ENCODE data around the gene C10orf143. TPM values are rescaled to one million over a fixed set of nuclear protein-coding genes. Genes with fewer than 3 reads are reported as not detected.
A peak's percentile ranks its signal among the peaks of the same experiment; 100 is the strongest.

Gene C10orf143
- total and polyA plus RNA-seq, 2 of the 4 experiments (the other 2 are of a cell fraction), result 0.36 to 0.60 TPM

DNA sequence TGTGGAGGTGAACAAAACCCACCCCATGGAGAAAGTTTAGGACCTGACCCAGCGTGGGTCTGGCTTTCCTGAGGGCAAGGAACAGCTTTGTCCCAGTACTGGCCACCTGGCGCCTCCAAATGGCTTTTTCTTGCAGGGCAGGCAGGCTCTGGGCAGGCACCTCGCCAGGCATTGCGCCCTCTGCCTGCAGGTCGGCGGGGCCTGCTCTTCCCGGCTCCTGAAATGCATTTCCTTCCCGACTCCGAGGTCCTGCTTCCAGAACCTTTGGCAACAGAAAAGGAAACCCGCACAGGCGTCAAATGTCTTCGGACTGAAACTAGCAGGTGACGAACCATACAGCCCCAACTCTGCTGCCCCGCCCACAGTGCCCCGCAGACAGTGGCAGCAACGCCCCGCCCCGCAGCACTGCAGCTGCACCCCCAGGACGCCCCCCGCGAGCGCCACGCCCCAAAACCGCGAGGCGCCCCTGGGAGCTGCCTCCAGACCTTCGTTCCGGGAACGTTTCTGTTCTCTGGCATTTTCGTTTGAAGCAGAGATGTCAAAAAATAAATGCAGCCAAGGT is 65.5 kb downstream of the C10orf143 start:
- no peak overlapping the region for H3K23ac ChIP-seq (ENCODE audit: low read depth, low read length)
- ChIA-PET POLR2A (ENCODE audit: unreplicated experiment) (no interaction called here), CTCF (no interaction called here)
- no peak overlapping the region for H2AFZ ChIP-seq (replicated peaks; ENCODE audit: low read length, poor library complexity)
- no peak overlapping the region for H3K56ac ChIP-seq (ENCODE audit: extremely low read depth, insufficient read depth, low read length)
- no peaks in the 10 kb centered on the region for H3K9me1 ChIP-seq (ENCODE audit: insufficient read depth, low read length)
- H3K14ac ChIP-seq (replicated peaks; ENCODE audit: low read depth, low read length), result no peak overlapping the region
- H3K4me2 ChIP-seq (ENCODE audit: low read depth, low read length), result no peak overlapping the region
- no TSS peak for BruUV-seq (replicated peaks)
- H2BK120ac ChIP-seq (ENCODE audit: low read depth, low read length), result no peak overlapping the region
- H4K91ac ChIP-seq (ENCODE audit: insufficient read depth, low read depth, low read length), result no peak overlapping the region
- dilution Hi-C loops (cut with HindIII; ENCODE audit: low sequenced_read_pairs, unreplicated experiment) (no loop called here), in situ Hi-C loops (cut with MboI; ENCODE audit: low sequenced_read_pairs) (no loop called here), intact Hi-C loops (cut with micrococcal nuclease) (no loop called here)
- no peaks in the 10 kb centered on the region for H3K79me1 ChIP-seq (ENCODE audit: low read depth in 1 of 2, low read length in 2 of 2)
- no peaks in the 10 kb centered on the region for H3K27me3 ChIP-seq (ENCODE audit: control insufficient read depth, insufficient read depth, low read length)
- H3K36me3 ChIP-seq (ENCODE audit: control insufficient read depth, insufficient read depth, low read length), result no peaks in the 10 kb centered on the region
- no peak for ATAC-seq (ENCODE audit: low read depth)
- no peak overlapping the region for H2BK20ac ChIP-seq (ENCODE audit: low read depth, low read length)
- peaks cover 10% of the 10 kb centered on the region for H3K9me3 ChIP-seq (ENCODE audit: control insufficient read depth, insufficient read depth, low read length)
- no peak overlapping the region for H3K4ac ChIP-seq (ENCODE audit: low read depth, low read length)
- H4K5ac ChIP-seq (ENCODE audit: low read depth, low read length), result no peak overlapping the region
- H2AK9ac ChIP-seq (replicated peaks; ENCODE audit: low read depth, low read length, poor library complexity), result peak overlapping the region; percentile 24
- no peak overlapping the region for H3K18ac ChIP-seq (ENCODE audit: low read depth, low read length)
- WGBS, 2 experiments (ENCODE audit: extremely low coverage in 2 of 2, insufficient read length in 1 of 2), result 62% methylated on average over 24 of the region's 30 CpGs; no CpG with 5 or more reads in 1 of the 2 experiments
- H2AK5ac ChIP-seq (ENCODE audit: low read depth, low read length), result no peak overlapping the region
- no peak for TF ChIP-seq RFX5 (IDR thresholded peaks at IDR 0.05; ENCODE audit: low read depth, low read length)
- TF ChIP-seq, protein P1, sequence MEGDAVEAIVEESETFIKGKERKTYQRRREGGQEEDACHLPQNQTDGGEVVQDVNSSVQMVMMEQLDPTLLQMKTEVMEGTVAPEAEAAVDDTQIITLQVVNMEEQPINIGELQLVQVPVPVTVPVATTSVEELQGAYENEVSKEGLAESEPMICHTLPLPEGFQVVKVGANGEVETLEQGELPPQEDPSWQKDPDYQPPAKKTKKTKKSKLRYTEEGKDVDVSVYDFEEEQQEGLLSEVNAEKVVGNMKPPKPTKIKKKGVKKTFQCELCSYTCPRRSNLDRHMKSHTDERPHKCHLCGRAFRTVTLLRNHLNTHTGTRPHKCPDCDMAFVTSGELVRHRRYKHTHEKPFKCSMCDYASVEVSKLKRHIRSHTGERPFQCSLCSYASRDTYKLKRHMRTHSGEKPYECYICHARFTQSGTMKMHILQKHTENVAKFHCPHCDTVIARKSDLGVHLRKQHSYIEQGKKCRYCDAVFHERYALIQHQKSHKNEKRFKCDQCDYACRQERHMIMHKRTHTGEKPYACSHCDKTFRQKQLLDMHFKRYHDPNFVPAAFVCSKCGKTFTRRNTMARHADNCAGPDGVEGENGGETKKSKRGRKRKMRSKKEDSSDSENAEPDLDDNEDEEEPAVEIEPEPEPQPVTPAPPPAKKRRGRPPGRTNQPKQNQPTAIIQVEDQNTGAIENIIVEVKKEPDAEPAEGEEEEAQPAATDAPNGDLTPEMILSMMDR (conservative IDR thresholded peaks at IDR 0.05; ENCODE audit: low read depth, low read length), result 0 out of 2 replicates have a peak, but pooled peaks have one; percentile 7
- H3K4me1 ChIP-seq (ENCODE audit: control insufficient read depth, insufficient read depth, low read length), result no peaks in the 10 kb centered on the region
- no peak overlapping the region for H3K4me3 ChIP-seq (ENCODE audit: insufficient read depth, low read depth, low read length)
- no peak overlapping the region for H3K9ac ChIP-seq (ENCODE audit: low read depth, low read length)
- H4K8ac ChIP-seq (ENCODE audit: low read depth in 2 of 2, low read length in 2 of 2), result no peak overlapping the region
- no peak overlapping the region for H2BK5ac ChIP-seq (ENCODE audit: low read depth, low read length, poor library complexity, severe bottlenecking)
- H3K27ac ChIP-seq (ENCODE audit: insufficient read depth, low read length), result no peak overlapping the region
- DNase-seq, result no peak
- no peaks in the 10 kb centered on the region for H4K20me1 ChIP-seq (ENCODE audit: insufficient read depth, low read length)
- H2BK15ac ChIP-seq (ENCODE audit: low read depth, low read length), result no peak overlapping the region
